SJSA1 (cell line): ENCODE results near the gene FGD5. TPM values are rescaled to one million over a fixed set of nuclear protein-coding genes. Genes with fewer than 3 reads are reported as not detected.

Experiments used
- DNase-seq, 2 experiments: peaks; one replicate each; pipeline ENCODE4 v3.0.0-alpha.2; 2015 to 2020; ENCODE audit warnings: low spot score in 2 of 2, low read depth in 1 of 2
- H3K27ac ChIP-seq: fragments of 250-450 bp; sonication (Bioruptor Pico); 2 replicates; pipeline ENCODE4 v1.5.1; 2020; ENCODE audit warnings: mild to moderate bottlenecking, moderate library complexity
- H3K27me3 ChIP-seq: fragments of 250-450 bp; sonication (Bioruptor Pico); replicated peaks from 2 replicates; pipeline ENCODE4 v1.5.1; 2020; ENCODE audit warnings: mild to moderate bottlenecking, moderate library complexity
- H3K36me3 ChIP-seq: fragments of 250-450 bp; sonication (Bioruptor Pico); 2 replicates; pipeline ENCODE4 v1.5.1; 2020; ENCODE audit warnings: mild to moderate bottlenecking
- H3K4me1 ChIP-seq: fragments of 250-450 bp; sonication (Bioruptor Pico); replicated peaks from 2 replicates; pipeline ENCODE4 v1.6.1; 2021; ENCODE audit warnings: mild to moderate bottlenecking
- H3K4me3 ChIP-seq: fragments of 250-450 bp; sonication (Bioruptor Pico); 2 replicates; pipeline ENCODE4 v1.5.1; 2020; ENCODE audit warnings: mild to moderate bottlenecking
- H3K9me3 ChIP-seq: fragments of 250-450 bp; sonication (Bioruptor Pico); replicated peaks from 2 replicates; pipeline ENCODE4 v1.5.1; 2020; ENCODE audit warnings: mild to moderate bottlenecking
- total RNA-seq: library from RNA; depleted of rRNA; stranded (reverse); fragments of >200 nt; shearing (Covaris generic); gene quantifications from 2 replicates; pipeline ENCODE4 v1.2.3, GENCODE V29; 2014

The FGD5 gene
- total RNA-seq, 1 experiment from 2014 or later, result not detected

GRCh38 chr3:14783480-14784086 lies 35.2 kb upstream of the FGD5 start:
- no peak overlapping the region for H3K4me3 ChIP-seq

GRCh38 chr3:14784087-14784681 lies 34.6 kb upstream of the FGD5 start:
- H3K4me3 ChIP-seq, result no peak overlapping the region
- H3K4me1 ChIP-seq, result no peaks in the 10 kb centered on the region
- no peak for DNase-seq
- peaks cover 4% of the 10 kb centered on the region; the same call in 1 of the 2 replicates for H3K9me3 ChIP-seq
- H3K27ac ChIP-seq, result no peak overlapping the region
- no peaks in the 10 kb centered on the region; the same call in none of the 2 replicates for H3K27me3 ChIP-seq
- no peaks in the 10 kb centered on the region for H3K36me3 ChIP-seq

More at GRCh38 chr3:14783480-14784086, 35.2 kb upstream of the FGD5 start:
- Histone ChIP-seq H3K4me1 (no peaks in the 10 kb centered on the region), H3K9me3 (peaks cover 4% of the 10 kb centered on the region; the same call in 1 of the 2 replicates), H3K36me3 (no peaks in the 10 kb centered on the region), H3K27ac (no peak overlapping the region), H3K27me3 (no peaks in the 10 kb centered on the region; the same call in none of the 2 replicates)
- no peak for DNase-seq

- DNase-seq, result no peak
- no peaks in the 10 kb centered on the region; the same call in 1 of the 2 replicates for H3K27me3 ChIP-seq
- no peaks in the 10 kb centered on the region for H3K4me1 ChIP-seq
- H3K27ac ChIP-seq, result no peak overlapping the region
- no peak overlapping the region for H3K4me3 ChIP-seq
- H3K9me3 ChIP-seq, result peaks cover 4% of the 10 kb centered on the region; the same call in 1 of the 2 replicates
- H3K36me3 ChIP-seq, result no peaks in the 10 kb centered on the region
Observed at GRCh38 chr3:14785207-14786155, 33.3 kb upstream of the FGD5 start.

GRCh38 chr3:14786369-14786768 lies 32.4 kb upstream of the FGD5 start:
- peaks cover 5% of the 10 kb centered on the region; the same call in 1 of the 2 replicates for H3K27me3 ChIP-seq
- no peak overlapping the region for H3K27ac ChIP-seq
- H3K4me1 ChIP-seq, result no peaks in the 10 kb centered on the region
- DNase-seq, result no peak
- H3K9me3 ChIP-seq, result peaks cover 4% of the 10 kb centered on the region; the same call in 1 of the 2 replicates
- no peak overlapping the region for H3K4me3 ChIP-seq
- no peaks in the 10 kb centered on the region for H3K36me3 ChIP-seq

GRCh38 chr3:14787630-14788029 lies 31.1 kb upstream of the FGD5 start:
- no peak for DNase-seq

GRCh38 chr3:14788644-14789043 lies 30.1 kb upstream of the FGD5 start:
- no peak overlapping the region for H3K4me3 ChIP-seq
- H3K27ac ChIP-seq, result no peak overlapping the region
- peaks cover 4% of the 10 kb centered on the region; the same call in 1 of the 2 replicates for H3K9me3 ChIP-seq
- no peaks in the 10 kb centered on the region for H3K4me1 ChIP-seq
- no peaks in the 10 kb centered on the region for H3K36me3 ChIP-seq
- no peak for DNase-seq
- H3K27me3 ChIP-seq, result peaks cover 6% of the 10 kb centered on the region; the same call in 1 of the 2 replicates

More at GRCh38 chr3:14787630-14788029, 31.1 kb upstream of the FGD5 start:
- Histone ChIP-seq H3K36me3 (no peaks in the 10 kb centered on the region), H3K9me3 (peaks cover 4% of the 10 kb centered on the region; the same call in 1 of the 2 replicates), H3K27ac (no peak overlapping the region), H3K4me3 (no peak overlapping the region), H3K4me1 (no peaks in the 10 kb centered on the region), H3K27me3 (peaks cover 6% of the 10 kb centered on the region; the same call in 1 of the 2 replicates)

GRCh38 chr3:14789221-14789620 lies 29.5 kb upstream of the FGD5 start:
- Histone ChIP-seq H3K27ac (no peak overlapping the region), H3K36me3 (no peaks in the 10 kb centered on the region), H3K4me1 (no peaks in the 10 kb centered on the region), H3K9me3 (peaks cover 4% of the 10 kb centered on the region; the same call in 1 of the 2 replicates), H3K4me3 (no peak overlapping the region), H3K27me3 (peaks cover 6% of the 10 kb centered on the region; the same call in 1 of the 2 replicates)
- no peak for DNase-seq

GRCh38 chr3:14789640-14790285 lies 29.0 kb upstream of the FGD5 start:
- no peak for DNase-seq
- H3K9me3 ChIP-seq, result peaks cover 4% of the 10 kb centered on the region; the same call in 1 of the 2 replicates
- no peak overlapping the region for H3K4me3 ChIP-seq
- no peak overlapping the region for H3K27ac ChIP-seq
- H3K27me3 ChIP-seq, result peaks cover 6% of the 10 kb centered on the region; the same call in 1 of the 2 replicates
- no peaks in the 10 kb centered on the region for H3K4me1 ChIP-seq
- no peaks in the 10 kb centered on the region for H3K36me3 ChIP-seq

- Histone ChIP-seq H3K4me3 (no peak overlapping the region), H3K36me3 (no peaks in the 10 kb centered on the region), H3K4me1 (no peaks in the 10 kb centered on the region), H3K27me3 (peaks cover 6% of the 10 kb centered on the region; the same call in 1 of the 2 replicates), H3K27ac (no peak overlapping the region), H3K9me3 (peaks cover 2% of the 10 kb centered on the region; the same call in 1 of the 2 replicates)
- DNase-seq, result peak in 1 of 2 experiments; percentile 15
Observed at GRCh38 chr3:14791343-14791945, 27.3 kb upstream of the FGD5 start.

- Histone ChIP-seq H3K36me3 (no peaks in the 10 kb centered on the region), H3K9me3 (no peaks in the 10 kb centered on the region), H3K27ac (no peak overlapping the region), H3K27me3 (peaks cover 6% of the 10 kb centered on the region; the same call in 1 of the 2 replicates), H3K4me3 (no peak overlapping the region), H3K4me1 (no peaks in the 10 kb centered on the region)
- no peak for DNase-seq
Observed at GRCh38 chr3:14792691-14793121, 26.1 kb upstream of the FGD5 start.

GRCh38 chr3:14793126-14793857 lies 25.5 kb upstream of the FGD5 start:
- no peak for DNase-seq
- H3K4me1 ChIP-seq, result no peaks in the 10 kb centered on the region
- peaks cover 6% of the 10 kb centered on the region; the same call in 1 of the 2 replicates for H3K27me3 ChIP-seq

GRCh38 chr3:14793858-14794234 lies 24.9 kb upstream of the FGD5 start:
- Histone ChIP-seq H3K4me3 (no peak overlapping the region), H3K9me3 (no peaks in the 10 kb centered on the region)

More at GRCh38 chr3:14793126-14793857, 25.5 kb upstream of the FGD5 start:
- Histone ChIP-seq H3K36me3 (no peaks in the 10 kb centered on the region), H3K9me3 (no peaks in the 10 kb centered on the region), H3K27ac (no peak overlapping the region), H3K4me3 (no peak overlapping the region)

More at GRCh38 chr3:14793858-14794234, 24.9 kb upstream of the FGD5 start:
- DNase-seq, result no peak
- H3K4me1 ChIP-seq, result no peaks in the 10 kb centered on the region
- no peaks in the 10 kb centered on the region for H3K36me3 ChIP-seq
- H3K27me3 ChIP-seq, result peaks cover 6% of the 10 kb centered on the region; the same call in 1 of the 2 replicates
- no peak overlapping the region for H3K27ac ChIP-seq
